PC-3 (cell line): ENCODE measurements around the gene DLG2.

ENCODE experiments used
- EZH2 ChIP-seq: fragments of 300-600 bp; sonication (generic); IDR thresholded peaks from one replicate; pipeline ENCODE4 v1.6.1; 2017; ENCODE audit warnings: antibody characterized with exemption, mild to moderate bottlenecking, low read length; ENCODE audit not compliant: unreplicated experiment
- EZH2phosphoT487 ChIP-seq: fragments of 300-600 bp; sonication (generic); IDR thresholded peaks from 2 replicates; pipeline ENCODE4 v1.6.1; 2018; ENCODE audit warnings: mild to moderate bottlenecking, antibody characterized with exemption, low read length, borderline replicate concordance
- TF ChIP-seq, protein P1 (sequence below): fragments of 300-600 bp; sonication (generic); conservative IDR thresholded peaks from 2 replicates; pipeline ENCODE4 v1.5.1; 2017; ENCODE audit warnings: antibody characterized with exemption, low read depth, mild to moderate bottlenecking, low read length

DNA sequence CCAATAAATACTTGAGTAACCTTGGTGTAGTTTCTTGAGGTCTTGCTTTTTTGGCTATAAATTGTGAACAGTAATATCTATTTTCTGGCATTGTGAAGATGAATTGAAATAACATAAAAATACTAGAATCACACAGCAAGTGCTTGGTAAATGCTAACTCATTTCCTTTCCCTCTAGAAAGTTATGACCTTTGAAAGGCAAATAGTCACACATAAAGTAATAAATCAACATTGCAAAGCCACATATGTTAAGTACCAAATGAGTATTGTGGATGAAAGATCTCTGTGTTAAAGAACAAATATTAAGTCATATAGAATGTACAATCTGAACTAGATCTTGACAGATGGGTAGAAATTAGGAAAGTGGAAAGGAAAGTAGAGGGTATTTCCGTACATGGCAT is 1781.3 kb downstream of the DLG2 start:
- TF ChIP-seq, protein P1, sequence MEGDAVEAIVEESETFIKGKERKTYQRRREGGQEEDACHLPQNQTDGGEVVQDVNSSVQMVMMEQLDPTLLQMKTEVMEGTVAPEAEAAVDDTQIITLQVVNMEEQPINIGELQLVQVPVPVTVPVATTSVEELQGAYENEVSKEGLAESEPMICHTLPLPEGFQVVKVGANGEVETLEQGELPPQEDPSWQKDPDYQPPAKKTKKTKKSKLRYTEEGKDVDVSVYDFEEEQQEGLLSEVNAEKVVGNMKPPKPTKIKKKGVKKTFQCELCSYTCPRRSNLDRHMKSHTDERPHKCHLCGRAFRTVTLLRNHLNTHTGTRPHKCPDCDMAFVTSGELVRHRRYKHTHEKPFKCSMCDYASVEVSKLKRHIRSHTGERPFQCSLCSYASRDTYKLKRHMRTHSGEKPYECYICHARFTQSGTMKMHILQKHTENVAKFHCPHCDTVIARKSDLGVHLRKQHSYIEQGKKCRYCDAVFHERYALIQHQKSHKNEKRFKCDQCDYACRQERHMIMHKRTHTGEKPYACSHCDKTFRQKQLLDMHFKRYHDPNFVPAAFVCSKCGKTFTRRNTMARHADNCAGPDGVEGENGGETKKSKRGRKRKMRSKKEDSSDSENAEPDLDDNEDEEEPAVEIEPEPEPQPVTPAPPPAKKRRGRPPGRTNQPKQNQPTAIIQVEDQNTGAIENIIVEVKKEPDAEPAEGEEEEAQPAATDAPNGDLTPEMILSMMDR: no peak
- TF ChIP-seq EZH2phosphoT487: no peak
- no peak for TF ChIP-seq EZH2
